Naive thymus-derived CD8-positive, alpha-beta T cell (primary cell): ENCODE results near the gene YPEL5. TPM values are rescaled to one million over a fixed set of nuclear protein-coding genes. Genes with fewer than 3 reads are reported as not detected.
A peak's percentile ranks its signal among the peaks of the same experiment; 100 is the strongest.

Experiments used
- ATAC-seq, 2 donors: fragments of 150-1000 bp; cut with Tn5 transposase in 1 of 2; sonication (Bioruptor Pico), chemical (Tn5 transposase) in 1 of 2; 1 replicate in 1 of 2; 2 replicates in 1 of 2; pipeline ENCODE4 v1.10.0; 2021; ENCODE audit warnings: mild to moderate bottlenecking in 2 of 2, moderate library complexity in 2 of 2
- POLR2A ChIA-PET: fragments of 350-600 bp; sonication (Branson Sonifier 250); formaldehyde crosslinking; loops from one replicate; lab custom pipeline; 2021; ENCODE audit warnings: antibody characterized with exemption; lab: Charles Lee
- DNase-seq, 10 donors: peaks; one replicate each; pipeline versions ENCODE4 v3.0.0 to v3.0.0-alpha.2; 2020 to 2022
- H3K27ac Mint-ChIP-seq, 10 donors: one replicate each; pipeline ENCODE4 v1.8.0; 2020 to 2022; ENCODE audit warnings: mild to moderate bottlenecking in 10 of 10, mixed read lengths in 10 of 10, moderate library complexity in 4 of 10, inconsistent platforms in 1 of 10
- H3K27me3 Mint-ChIP-seq, 5 donors: one replicate each; pipeline ENCODE4 v1.8.0; 2021 to 2022; ENCODE audit warnings: mixed read lengths in 5 of 5
- H3K36me3 Mint-ChIP-seq, 3 donors: one replicate each; pipeline ENCODE4 v1.8.0; 2020 to 2022; ENCODE audit warnings: mixed read lengths in 3 of 3, mild to moderate bottlenecking in 2 of 3, inconsistent platforms in 1 of 3
- H3K4me1 Mint-ChIP-seq, 4 donors: one replicate each; pipeline ENCODE4 v1.8.0; 2021 to 2022; ENCODE audit warnings: mixed read lengths in 4 of 4
- H3K4me3 Mint-ChIP-seq, 10 donors: one replicate each; pipeline ENCODE4 v1.8.0; 2020 to 2022; ENCODE audit warnings: mild to moderate bottlenecking in 10 of 10, mixed read lengths in 10 of 10, moderate library complexity in 6 of 10, inconsistent platforms in 1 of 10
- H3K9me3 Mint-ChIP-seq, 9 donors: one replicate each; pipeline ENCODE4 v1.8.0; 2020 to 2022; ENCODE audit warnings: mixed read lengths in 9 of 9, mild to moderate bottlenecking in 3 of 9, inconsistent platforms in 1 of 9, moderate library complexity in 1 of 9
- polyA plus RNA-seq, 3 donors: library from polyadenylated mRNA; unstranded; fragments of 300-500 nt; fragmentation: Illumina TruSeq; gene quantifications; one replicate each; pipeline ENCODE4 v1.2.3, GENCODE V29; 2021
- total RNA-seq, 8 experiments: library from RNA in 2 of 8; stranded (reverse) in 2 of 8; gene quantifications; one replicate each; pipeline ENCODE4 v1.2.3 and lab custom pipeline; 2021 to 2026

YPEL5 gene
- total and polyA plus RNA-seq, 5 experiments from 2014 or later, result 88.3 to 155 (median 103) TPM

DNA sequence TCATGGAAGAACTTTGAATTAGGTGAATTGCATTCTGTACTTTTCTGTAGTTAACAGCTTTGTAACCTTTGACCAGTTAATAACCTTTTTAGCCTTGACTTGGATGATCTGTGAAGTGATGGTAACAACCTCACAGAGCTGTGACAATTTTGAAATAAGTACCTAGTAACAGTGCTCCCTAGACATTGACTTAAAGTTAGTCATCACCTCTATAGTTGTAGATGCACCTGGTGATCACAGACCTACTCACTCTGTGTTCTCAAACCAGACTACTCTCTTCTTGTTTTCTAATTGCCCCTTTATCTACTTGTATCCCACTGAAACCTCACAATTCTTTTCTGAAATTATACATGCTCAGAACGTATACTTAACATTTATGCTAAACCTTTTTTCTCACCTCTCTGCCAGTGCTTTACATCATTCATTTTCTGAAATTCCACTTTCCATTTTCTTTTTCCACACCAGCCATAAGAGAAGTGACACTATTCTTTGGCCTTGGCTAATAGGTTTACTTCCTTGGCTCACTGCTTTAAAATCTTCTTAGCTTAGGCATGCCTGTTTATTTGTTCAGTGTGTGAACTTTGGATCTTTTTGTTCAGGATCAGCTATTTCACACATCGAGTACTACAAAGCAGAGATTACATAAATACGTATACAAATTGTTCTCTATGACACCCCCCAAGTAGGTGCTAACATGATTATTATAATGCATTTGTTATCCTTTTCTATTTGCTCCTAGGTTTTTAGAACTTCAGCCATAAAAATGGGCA lies 9.3 kb downstream of the YPEL5 start:
- ATAC-seq (peak in 1 of 2 donors; percentile 7), DNase-seq (peak in 2 of 10 donors; percentile 10 to 15)
- POLR2A ChIA-PET, result interaction anchor here (0.6 to 1.3 kb wide), 2 partner anchors 8 to 10 kb away, joined by 3 to 5 read pairs; partner anchors contain the start of gene YPEL5
- H3K27ac Mint-ChIP-seq, result peak overlapping the region in 6 of 10 donors; percentile 7 to 90 (median 52)
- H3K27me3 Mint-ChIP-seq, result no peaks in the 10 kb centered on the region
- peak overlapping the region in 2 of 10 donors; percentile 20 to 27 for H3K4me3 Mint-ChIP-seq
- no peaks in the 10 kb centered on the region for H3K9me3 Mint-ChIP-seq
- peaks cover 5 to 91% (median 46%) of the 10 kb centered on the region in 3 donors for H3K36me3 Mint-ChIP-seq
- H3K4me1 Mint-ChIP-seq, result peaks cover 24 to 67% (median 51%) of the 10 kb centered on the region in 4 donors

DNA sequence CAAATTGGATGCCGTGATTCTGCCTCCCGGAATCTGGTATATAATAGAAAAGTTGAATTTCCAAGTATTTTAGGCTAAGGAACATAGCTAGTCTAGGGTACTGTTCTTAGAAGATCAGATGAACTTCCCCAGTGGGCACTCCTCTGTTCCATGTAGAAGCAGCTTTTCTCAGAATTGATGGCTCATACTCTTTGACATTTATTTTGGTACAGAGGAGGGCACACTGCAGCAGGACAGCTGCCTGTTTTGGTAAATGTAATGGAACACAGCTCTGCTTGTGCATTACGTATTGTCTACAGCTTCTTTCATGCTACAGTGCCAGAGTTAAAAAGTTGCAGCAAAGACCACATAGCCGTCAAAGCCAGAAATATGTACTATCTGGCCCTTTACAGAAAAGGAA lies 10.8 kb downstream of the YPEL5 start:
- H3K36me3 Mint-ChIP-seq, result peaks cover 5 to 89% (median 41%) of the 10 kb centered on the region in 3 donors
- H3K27ac Mint-ChIP-seq, result peak overlapping the region in 2 of 10 donors; percentile 12 to 90
- no peak for ATAC-seq
- POLR2A ChIA-PET, result interaction anchor here (1.2 kb wide), 1 partner anchor 9 kb away, joined by 3 read pairs; no protein-coding TSS in a partner anchor
- H3K4me3 Mint-ChIP-seq, result no peak overlapping the region
- peaks cover 19 to 58% (median 45%) of the 10 kb centered on the region in 4 donors for H3K4me1 Mint-ChIP-seq
- H3K27me3 Mint-ChIP-seq, result no peaks in the 10 kb centered on the region
- DNase-seq, result peak in 1 of 10 donors; percentile 20
- H3K9me3 Mint-ChIP-seq, result no peaks in the 10 kb centered on the region

DNA sequence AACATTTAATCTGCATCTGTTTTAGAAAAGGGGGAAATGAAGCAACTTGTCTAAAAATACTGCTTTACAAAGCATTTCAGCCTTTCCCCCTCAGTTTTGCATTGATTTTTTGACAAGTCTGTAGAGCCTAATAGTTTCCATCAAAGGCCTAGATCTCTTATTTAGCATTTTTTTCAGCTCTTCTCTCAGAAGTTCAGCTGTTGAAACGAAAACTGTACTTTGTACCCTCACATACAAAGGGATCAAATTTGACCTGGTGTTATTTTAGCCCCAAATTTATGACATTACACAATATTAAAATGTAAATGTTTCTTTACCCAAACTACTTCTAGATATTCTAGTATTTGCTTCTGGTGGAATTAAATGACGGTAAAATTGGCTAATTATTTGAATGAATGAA lies 13.0 kb downstream of the YPEL5 start:
- Mint-ChIP-seq H3K27me3 (no peaks in the 10 kb centered on the region), H3K4me1 (peaks cover 13 to 44% (median 36%) of the 10 kb centered on the region in 4 donors), H3K4me3 (peak overlapping the region in 1 of 10 donors; percentile 17), H3K36me3 (peaks cover 5 to 70% (median 37%) of the 10 kb centered on the region in 3 donors), H3K27ac (peak overlapping the region in 3 of 10 donors; percentile 3 to 87 (median 4)), H3K9me3 (no peaks in the 10 kb centered on the region)
- DNase-seq (peak in 1 of 10 donors; percentile 14), ATAC-seq (no peak)
- POLR2A ChIA-PET, result interaction anchor here (1.1 kb wide), 1 partner anchor 11 kb away, joined by 4 read pairs; no protein-coding TSS in a partner anchor

DNA sequence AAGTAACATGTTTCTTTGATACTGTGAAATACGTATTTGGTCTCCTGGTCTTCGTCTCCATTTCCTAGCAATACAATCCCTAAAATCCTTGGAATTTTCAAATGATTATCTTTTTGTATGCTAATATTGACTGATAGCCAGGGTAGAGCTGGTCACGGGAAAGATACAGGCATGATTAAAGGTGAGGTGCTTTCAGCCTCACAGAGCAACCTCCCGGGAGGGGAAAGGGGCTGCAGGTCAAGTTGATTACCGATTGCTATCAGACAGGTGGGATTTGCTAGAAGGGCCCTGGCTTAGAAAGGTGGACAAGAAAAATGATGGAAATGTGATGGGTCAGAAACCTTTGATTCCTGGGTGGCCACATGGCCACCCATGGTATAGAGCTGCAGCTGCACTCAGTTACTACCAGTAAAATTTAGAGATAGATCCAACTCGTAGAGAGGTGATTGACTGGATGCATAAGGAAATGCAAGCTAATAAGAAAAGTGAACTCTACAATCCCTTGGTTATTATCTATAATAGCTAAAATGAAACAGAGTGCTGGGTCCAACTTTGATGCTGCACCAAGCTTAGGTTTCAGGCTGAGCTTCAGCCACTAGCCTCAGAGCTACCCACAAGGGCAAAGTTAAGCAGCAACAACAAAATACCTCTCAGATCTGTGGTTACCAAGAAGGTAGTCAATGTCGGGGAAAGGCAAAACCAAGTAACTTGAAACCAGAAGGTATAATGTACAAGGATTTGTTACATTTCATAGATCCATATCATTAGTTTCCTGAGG lies 15.3 kb downstream of the YPEL5 start:
- H3K27ac Mint-ChIP-seq, result peak overlapping the region in 9 of 10 donors; percentile 4 to 87 (median 53)
- DNase-seq (peak in 4 of 10 donors; percentile 24 to 44 (median 33)), ATAC-seq (peak; percentile 4 to 15)
- no peaks in the 10 kb centered on the region for H3K27me3 Mint-ChIP-seq
- POLR2A ChIA-PET, result interaction anchor here (0.6 to 0.8 kb wide), 2 partner anchors 71 to 549 kb away, joined by 3 read pairs; no protein-coding TSS in a partner anchor
- H3K36me3 Mint-ChIP-seq, result peaks cover 0 to 49% (median 25%) of the 10 kb centered on the region in 3 donors
- H3K4me3 Mint-ChIP-seq, result peak overlapping the region in 6 of 10 donors; percentile 1 to 70 (median 20)
- H3K9me3 Mint-ChIP-seq, result no peaks in the 10 kb centered on the region
- peaks cover 5 to 37% (median 23%) of the 10 kb centered on the region in 4 donors for H3K4me1 Mint-ChIP-seq

DNA sequence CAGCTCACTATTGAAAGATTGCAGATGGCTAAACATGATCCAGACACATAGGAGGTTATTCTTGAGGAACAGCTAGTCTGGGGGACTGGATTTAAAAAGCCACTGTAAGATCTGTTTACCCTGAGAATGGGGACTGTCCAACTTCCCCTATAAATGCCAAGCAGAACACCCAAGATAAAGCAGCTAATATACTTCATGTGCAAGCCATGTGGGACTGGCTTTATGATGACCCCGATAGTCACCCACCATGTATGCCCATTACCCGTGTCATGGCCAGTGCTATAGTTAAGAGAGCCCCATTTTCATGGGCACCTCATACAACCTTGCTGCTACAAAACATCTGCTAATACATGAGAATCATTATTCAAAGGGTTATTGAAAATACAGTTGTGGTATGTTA lies 16.0 kb downstream of the YPEL5 start:
- Mint-ChIP-seq H3K9me3 (no peaks in the 10 kb centered on the region), H3K36me3 (peaks cover 0 to 42% (median 21%) of the 10 kb centered on the region in 3 donors), H3K27ac (peak overlapping the region in 6 of 10 donors; percentile 6 to 87 (median 68)), H3K27me3 (no peaks in the 10 kb centered on the region), H3K4me3 (peak overlapping the region in 3 of 10 donors; percentile 1 to 45 (median 6)), H3K4me1 (peaks cover 5 to 37% (median 22%) of the 10 kb centered on the region in 4 donors)
- ATAC-seq (peak; percentile 11), DNase-seq (peak in 2 of 10 donors; percentile 33 to 41)
- POLR2A ChIA-PET, result interaction anchor here (0.8 kb wide), 1 partner anchor 70 kb away, joined by 3 read pairs; no protein-coding TSS in a partner anchor

DNA sequence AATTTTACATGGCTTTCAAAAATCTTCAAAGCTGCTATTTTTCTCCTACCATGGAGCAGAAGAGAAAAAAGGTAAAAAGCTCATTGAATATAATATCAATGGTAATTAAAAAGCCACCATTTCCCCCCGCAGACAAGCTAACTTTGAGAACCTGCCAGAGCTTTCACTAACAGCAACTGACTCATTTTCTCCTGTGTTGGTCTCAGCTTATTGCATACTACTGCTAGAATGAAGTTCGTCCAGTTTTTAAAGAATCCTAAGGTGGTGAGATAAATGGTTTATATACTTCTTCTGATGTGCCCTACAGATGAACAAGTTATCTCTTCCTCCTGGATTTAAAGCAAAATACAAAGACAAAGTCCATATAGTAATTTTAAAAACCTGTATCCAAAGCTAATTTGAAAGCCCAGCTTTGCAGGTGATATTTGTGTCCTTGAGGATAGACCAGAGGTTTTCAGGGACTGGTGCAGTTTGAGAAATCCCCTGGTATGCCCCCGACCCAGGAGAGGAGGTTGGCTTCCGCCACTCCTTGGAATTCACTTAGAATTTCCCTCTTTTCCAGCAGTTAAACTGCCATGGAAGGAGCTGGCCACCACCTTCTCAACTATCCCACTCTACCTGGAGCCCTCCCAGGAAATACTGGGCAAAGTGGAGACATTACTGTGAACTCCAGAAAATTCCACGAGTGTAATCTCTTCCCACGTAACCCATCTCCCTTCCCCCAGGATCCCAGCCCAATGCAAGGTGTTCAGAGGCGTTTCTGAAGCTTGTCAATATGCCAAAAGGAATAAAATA lies 17.5 kb downstream of the YPEL5 start:
- H3K27ac Mint-ChIP-seq, result peak overlapping the region in 5 of 10 donors; percentile 1 to 91 (median 60)
- ATAC-seq (no peak), DNase-seq (peak in 2 of 10 donors; percentile 24 to 35)
- H3K9me3 Mint-ChIP-seq, result no peaks in the 10 kb centered on the region
- no peaks in the 10 kb centered on the region for H3K27me3 Mint-ChIP-seq
- peak overlapping the region in 3 of 10 donors; percentile 19 to 35 (median 25) for H3K4me3 Mint-ChIP-seq
- POLR2A ChIA-PET, result interaction anchor here (0.9 to 2.2 kb wide), 16 partner anchors 13 to 548 kb away, joined by 3 to 23 read pairs (median 4); partner anchors contain the start of genes LBH, LCLAT1 and YPEL5
- H3K36me3 Mint-ChIP-seq, result peaks cover 0 to 27% (median 8%) of the 10 kb centered on the region in 3 donors
- H3K4me1 Mint-ChIP-seq, result peaks cover 1 to 31% (median 14%) of the 10 kb centered on the region in 4 donors

DNA sequence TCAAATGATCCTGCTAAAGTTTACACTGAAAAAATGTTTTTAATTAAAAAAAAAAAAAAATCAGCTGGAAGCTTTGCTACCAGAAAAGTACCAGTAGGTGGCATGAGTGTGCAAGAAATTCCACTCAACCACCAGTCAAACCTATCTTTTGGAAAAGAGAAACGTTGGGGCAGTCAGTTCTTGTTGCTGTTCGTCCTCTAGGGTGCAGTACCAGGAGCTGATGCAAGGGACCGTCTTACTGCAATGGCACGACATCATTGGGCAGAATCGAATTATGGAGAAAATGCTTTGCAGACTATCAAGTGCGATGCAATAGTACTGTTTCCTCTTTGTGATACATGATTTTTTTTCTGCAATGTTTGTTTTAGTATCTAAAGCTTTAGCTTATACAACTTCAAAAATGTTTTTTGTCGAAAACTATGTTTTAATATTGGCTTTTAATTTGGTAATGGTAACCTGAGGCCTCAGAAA lies 18.3 kb downstream of the YPEL5 start:
- POLR2A ChIA-PET, result interaction anchor here (0.6 to 2.2 kb wide), 19 partner anchors 13 to 547 kb away, joined by 3 to 23 read pairs (median 3); partner anchors contain the start of genes LBH, LCLAT1 and YPEL5
- Mint-ChIP-seq H3K4me1 (peaks cover 1 to 31% (median 11%) of the 10 kb centered on the region in 4 donors), H3K36me3 (peaks cover 0 to 20% (median 1%) of the 10 kb centered on the region in 3 donors), H3K4me3 (peak overlapping the region in 1 of 10 donors; percentile 27), H3K27ac (peak overlapping the region in 4 of 10 donors; percentile 42 to 91 (median 68)), H3K27me3 (no peaks in the 10 kb centered on the region), H3K9me3 (no peaks in the 10 kb centered on the region)
- peak; percentile 56 to 73 for ATAC-seq
- DNase-seq, result peak in 9 of 10 donors; percentile 48 to 87 (median 76)

DNA sequence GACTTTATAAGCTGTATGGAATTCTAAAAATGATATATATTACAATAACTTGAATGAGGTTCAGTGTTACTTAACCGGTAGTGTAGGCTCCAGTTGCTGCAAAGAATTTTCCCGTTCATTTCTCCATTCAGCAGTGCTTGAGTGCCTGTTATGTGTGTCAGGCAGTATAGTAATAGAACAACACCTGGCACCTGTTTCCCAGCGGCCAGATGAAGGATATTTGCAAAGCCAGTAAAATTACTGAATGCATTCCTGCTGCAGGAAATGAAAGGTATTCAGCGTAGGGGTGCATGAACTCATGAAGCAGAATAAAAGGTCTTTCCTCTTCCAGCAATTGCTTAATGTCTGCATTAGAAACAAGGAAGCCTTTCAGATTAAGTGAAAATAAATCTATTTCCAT lies 18.8 kb downstream of the YPEL5 start:
- no peaks in the 10 kb centered on the region for H3K27me3 Mint-ChIP-seq
- ATAC-seq, result no peak
- DNase-seq, result peak in 1 of 10 donors; percentile 18
- peaks cover 0 to 14% (median 0%) of the 10 kb centered on the region in 3 donors for H3K36me3 Mint-ChIP-seq
- no peak overlapping the region for H3K4me3 Mint-ChIP-seq
- POLR2A ChIA-PET, result interaction anchor here (0.6 to 2.2 kb wide), 16 partner anchors 14 to 546 kb away, joined by 3 to 23 read pairs (median 3); partner anchors contain the start of genes LBH, LCLAT1 and YPEL5
- H3K4me1 Mint-ChIP-seq, result peaks cover 0 to 31% (median 9%) of the 10 kb centered on the region in 4 donors
- H3K9me3 Mint-ChIP-seq, result no peaks in the 10 kb centered on the region
- peak overlapping the region in 2 of 10 donors; percentile 16 to 87 for H3K27ac Mint-ChIP-seq

DNA sequence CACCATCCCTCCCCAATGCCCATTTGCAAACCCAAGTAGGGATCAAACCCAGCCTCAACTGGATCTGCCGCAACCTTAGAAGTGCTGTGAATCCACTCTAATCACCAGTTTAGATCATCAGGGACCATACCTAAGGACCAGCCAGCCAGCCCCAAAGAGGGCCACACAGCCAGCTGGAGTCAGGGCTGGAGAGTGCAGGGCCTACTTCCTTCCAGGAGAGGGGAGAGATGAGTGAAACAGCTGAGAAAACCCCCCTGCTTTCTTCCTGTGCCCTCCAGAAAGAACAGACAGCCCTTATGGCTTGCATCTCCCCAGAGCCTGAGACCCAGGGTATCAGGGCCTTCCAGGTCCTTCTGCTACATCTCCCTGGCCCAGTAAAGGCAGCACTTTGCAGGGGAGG lies 25.8 kb downstream of the YPEL5 start:
- H3K27me3 Mint-ChIP-seq, result no peaks in the 10 kb centered on the region
- no peak overlapping the region for H3K4me3 Mint-ChIP-seq
- H3K27ac Mint-ChIP-seq, result no peak overlapping the region
- ATAC-seq, result peak; percentile 4 to 21
- no peaks in the 10 kb centered on the region for H3K36me3 Mint-ChIP-seq
- DNase-seq, result peak in 1 of 10 donors; percentile 19
- H3K4me1 Mint-ChIP-seq, result peaks cover 0 to under 1% (median 0%) of the 10 kb centered on the region in 4 donors
- POLR2A ChIA-PET, result interaction anchor here (0.6 kb wide), 1 partner anchor 175 kb away, joined by 5 read pairs; no protein-coding TSS in a partner anchor
- H3K9me3 Mint-ChIP-seq, result no peaks in the 10 kb centered on the region

DNA sequence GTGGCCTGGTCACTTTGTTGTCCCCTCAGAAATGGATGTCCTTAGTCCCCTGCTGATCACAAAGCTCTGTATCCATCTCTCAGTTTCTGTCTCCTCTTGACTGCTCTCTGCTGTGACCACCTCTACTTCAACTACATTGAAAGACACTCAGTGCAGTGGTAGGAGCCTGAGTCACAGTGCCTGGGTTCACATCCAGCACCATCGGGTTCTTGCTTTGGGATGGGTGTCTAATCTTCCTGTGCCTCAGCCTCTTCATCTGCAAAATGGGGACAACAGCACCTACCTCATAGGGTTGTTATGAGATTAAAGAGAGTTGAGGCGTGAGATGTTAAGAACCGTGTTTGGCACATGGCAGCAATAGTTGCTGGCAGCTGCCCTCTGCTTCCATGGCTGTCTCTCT lies 30.6 kb downstream of the YPEL5 start:
- H3K36me3 Mint-ChIP-seq, result no peaks in the 10 kb centered on the region
- H3K9me3 Mint-ChIP-seq, result no peaks in the 10 kb centered on the region
- no peak overlapping the region for H3K27ac Mint-ChIP-seq
- no peak for ATAC-seq
- no peaks in the 10 kb centered on the region for H3K27me3 Mint-ChIP-seq
- peaks cover 0 to 5% (median 0%) of the 10 kb centered on the region in 4 donors for H3K4me1 Mint-ChIP-seq
- DNase-seq, result no peak
- POLR2A ChIA-PET, result no interaction called here
- no peak overlapping the region for H3K4me3 Mint-ChIP-seq

DNA sequence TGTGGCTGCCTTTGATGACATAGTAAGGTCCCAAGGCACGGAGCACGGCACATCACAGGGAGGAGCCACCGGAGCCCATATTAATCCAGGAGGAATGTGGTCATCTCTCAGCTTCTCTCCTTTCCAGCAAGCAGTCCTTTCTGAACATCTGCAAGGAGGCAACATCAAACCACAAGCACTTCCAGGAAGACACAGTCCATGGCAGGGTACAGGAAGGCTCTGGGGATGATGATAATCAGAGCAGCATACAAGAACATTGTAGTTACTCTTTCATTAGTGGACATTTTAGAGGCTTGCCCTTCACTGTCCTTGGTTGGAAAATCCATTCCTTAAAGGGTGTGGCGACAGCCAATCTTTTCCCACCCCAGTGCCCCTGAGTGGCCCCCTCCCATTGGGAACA lies 31.1 kb downstream of the YPEL5 start:
- H3K27ac Mint-ChIP-seq, result no peak overlapping the region
- H3K27me3 Mint-ChIP-seq, result no peaks in the 10 kb centered on the region
- POLR2A ChIA-PET, result no interaction called here
- H3K36me3 Mint-ChIP-seq, result no peaks in the 10 kb centered on the region
- H3K4me1 Mint-ChIP-seq, result peaks cover 0 to 5% (median 0%) of the 10 kb centered on the region in 4 donors
- H3K4me3 Mint-ChIP-seq, result no peak overlapping the region
- no peaks in the 10 kb centered on the region for H3K9me3 Mint-ChIP-seq
- DNase-seq (no peak), ATAC-seq (no peak)
